Osteocyte (in vitro differentiated cells): ENCODE results near the gene SLC6A12. TPM values are rescaled to one million over a fixed set of nuclear protein-coding genes. Genes with fewer than 3 reads are reported as not detected.
"Not testable (repeated sequence)": the region's sequence is repeated elsewhere in the genome, so short reads cannot be mapped to it uniquely, and the experiment has no call there.

ENCODE experiments used
- DNase-seq: peaks from one replicate; pipeline ENCODE4 v3.0.0; 2021; ENCODE audit warnings: mixed read lengths; ENCODE audit not compliant: unreplicated experiment; ENCODE audit errors: extremely low spot score
- H3K27ac Mint-ChIP-seq: one replicate; pipeline ENCODE4 v1.8.0; 2021; ENCODE audit warnings: mild to moderate bottlenecking, mixed read lengths; ENCODE audit not compliant: unreplicated experiment
- H3K27me3 Mint-ChIP-seq: one replicate; pipeline ENCODE4 v1.8.0; 2021; ENCODE audit warnings: mixed read lengths; ENCODE audit not compliant: unreplicated experiment
- H3K36me3 Mint-ChIP-seq: one replicate; pipeline ENCODE4 v1.8.0; 2021; ENCODE audit warnings: mixed read lengths; ENCODE audit not compliant: unreplicated experiment
- H3K4me1 Mint-ChIP-seq: one replicate; pipeline ENCODE4 v1.8.0; 2021; ENCODE audit warnings: mixed read lengths; ENCODE audit not compliant: unreplicated experiment
- H3K4me3 Mint-ChIP-seq: one replicate; pipeline ENCODE4 v1.8.0; 2021; ENCODE audit warnings: mild to moderate bottlenecking, moderate library complexity, mixed read lengths; ENCODE audit not compliant: unreplicated experiment
- H3K9me3 Mint-ChIP-seq: one replicate; pipeline ENCODE4 v1.8.0; 2021; ENCODE audit warnings: mixed read lengths; ENCODE audit not compliant: unreplicated experiment
- CTCF ChIP-seq: fragments of 200-600 bp; sonication (generic); IDR thresholded peaks from 2 replicates; pipeline ENCODE4 v1.5.0; 2021; ENCODE audit warnings: antibody characterized with exemption, mild to moderate bottlenecking, moderate library complexity
- total RNA-seq: library from RNA; stranded (reverse); gene quantifications from 2 replicates; pipeline ENCODE4 v1.2.1, GENCODE V29; 2021

The SLC6A12 gene
- total RNA-seq, 1 donor from 2014 or later = not detected

GRCh38 chr12:220491-220890 is 6.5 kb upstream of the SLC6A12 start:
- Mint-ChIP-seq H3K4me3 (no peak overlapping the region), H3K27me3 (peaks cover 40% of the 10 kb centered on the region), H3K4me1 (no peaks in the 10 kb centered on the region), H3K27ac (no peak overlapping the region), H3K36me3 (no peaks in the 10 kb centered on the region), H3K9me3 (no peaks in the 10 kb centered on the region)
- no peak for DNase-seq
- no peak for TF ChIP-seq CTCF

GRCh38 chr12:219891-220352 is 6.0 kb upstream of the SLC6A12 start:
- Mint-ChIP-seq H3K36me3 (no peaks in the 10 kb centered on the region), H3K27ac (no peak overlapping the region), H3K4me3 (no peak overlapping the region), H3K9me3 (no peaks in the 10 kb centered on the region), H3K4me1 (no peaks in the 10 kb centered on the region), H3K27me3 (peaks cover 46% of the 10 kb centered on the region)
- peak; percentile 59 for TF ChIP-seq CTCF
- DNase-seq = no peak

GRCh38 chr12:218728-219590 is 5.0 kb upstream of the SLC6A12 start:
- peaks cover 53% of the 10 kb centered on the region for H3K27me3 Mint-ChIP-seq
- peaks cover under 1% of the 10 kb centered on the region for H3K4me1 Mint-ChIP-seq
- no peak for TF ChIP-seq CTCF
- no peak overlapping the region for H3K4me3 Mint-ChIP-seq
- no peaks in the 10 kb centered on the region for H3K36me3 Mint-ChIP-seq
- H3K27ac Mint-ChIP-seq = no peak overlapping the region
- no peaks in the 10 kb centered on the region for H3K9me3 Mint-ChIP-seq
- DNase-seq = no peak

- no peak overlapping the region for H3K4me3 Mint-ChIP-seq
- no peak for TF ChIP-seq CTCF
Observed at GRCh38 chr12:218221-218620, 4.3 kb upstream of the SLC6A12 start.

GRCh38 chr12:217029-217428 is 3.1 kb upstream of the SLC6A12 start:
- not testable (repeated sequence) for H3K4me3 Mint-ChIP-seq, DNase-seq, H3K36me3 Mint-ChIP-seq, H3K27ac Mint-ChIP-seq, H3K4me1 Mint-ChIP-seq, H3K9me3 Mint-ChIP-seq
- H3K27me3 Mint-ChIP-seq = peaks cover 58% of the 10 kb centered on the region

More at GRCh38 chr12:218221-218620, 4.3 kb upstream of the SLC6A12 start:
- peaks cover 56% of the 10 kb centered on the region for H3K27me3 Mint-ChIP-seq
- H3K36me3 Mint-ChIP-seq = no peaks in the 10 kb centered on the region
- no peaks in the 10 kb centered on the region for H3K9me3 Mint-ChIP-seq
- DNase-seq = no peak
- no peak overlapping the region for H3K27ac Mint-ChIP-seq
- H3K4me1 Mint-ChIP-seq = peaks cover 2% of the 10 kb centered on the region
